ENCODE results near the gene LRRC59. TPM values are rescaled to one million over a fixed set of nuclear protein-coding genes. Genes with fewer than 3 reads are reported as not detected.

The LRRC59 gene
- polyA plus RNA-seq, 1 donor (not counting 4 experiments of a cell fraction or from before 2014, with no cell fraction given): 152 TPM

GRCh38 chr17:50440838-50441829 is 43.8 kb upstream of the LRRC59 start:
- no peaks in the 10 kb centered on the region for H3K79me2 ChIP-seq (ENCODE audit: control insufficient read depth, insufficient read depth, low read length)
- no peaks in the 10 kb centered on the region for H4K20me1 ChIP-seq (ENCODE audit: control insufficient read depth, extremely low read depth, insufficient read depth, low read length)
- no peaks in the 10 kb centered on the region for H3K9me3 ChIP-seq (ENCODE audit: control insufficient read depth, low read depth, low read length)
- dilution Hi-C loops (cut with MboI; ENCODE audit: extremely low pct_ligation_motif_present, low sequenced_read_pairs): no loop called here
- FAIRE-seq: no peak
- H3K27ac ChIP-seq (ENCODE audit: control insufficient read depth, insufficient read depth, low read length): no peak overlapping the region
- H3K9me1 ChIP-seq (ENCODE audit: control insufficient read depth, extremely low read depth, insufficient read depth, low read length): no peaks in the 10 kb centered on the region
- no peak for DNase-seq (ENCODE audit: low read depth, low spot score)
- no peak for TF ChIP-seq CTCF (optimal IDR thresholded peaks at IDR 0.05 in 1 of 3, IDR thresholded peaks at IDR 0.05 in 1 of 3, conservative IDR thresholded peaks at IDR 0.05 in 1 of 3; ENCODE audit: extremely low read depth in 1 of 3, insufficient read depth in 2 of 3, low read length in 3 of 3)
- TF ChIP-seq EZH2 (IDR thresholded peaks at IDR 0.05; ENCODE audit: low read length): no peak
- peaks cover 0 to 2% of the 10 kb centered on the region in 2 experiments for H3K36me3 ChIP-seq (ENCODE audit: control insufficient read depth in 2 of 2, extremely low read depth in 1 of 2, insufficient read depth in 2 of 2, low read length in 2 of 2)
- H3K27me3 ChIP-seq (ENCODE audit: control insufficient read depth, extremely low read depth, insufficient read depth, low read length): no peaks in the 10 kb centered on the region
- no peak overlapping the region for H3K9ac ChIP-seq (ENCODE audit: control insufficient read depth, extremely low read depth, insufficient read depth, low read length)
- peaks cover 18% of the 10 kb centered on the region for H3K4me1 ChIP-seq (ENCODE audit: control insufficient read depth, extremely low read depth, insufficient read depth, low read length)
- H3K4me3 ChIP-seq (ENCODE audit: control insufficient read depth in 2 of 3, extremely low read depth in 1 of 3, insufficient read depth in 2 of 3, low read depth in 1 of 3, low read length in 3 of 3): no peak overlapping the region
- H3K4me2 ChIP-seq (ENCODE audit: control insufficient read depth, extremely low read depth, insufficient read depth, low read depth, low read length): no peak overlapping the region
- H2AFZ ChIP-seq (ENCODE audit: control insufficient read depth, low read length): no peak overlapping the region

- FAIRE-seq (no peak), DNase-seq (ENCODE audit: low read depth, low spot score) (no peak)
- Histone ChIP-seq H4K20me1 (ENCODE audit: control insufficient read depth, extremely low read depth, insufficient read depth, low read length) (no peaks in the 10 kb centered on the region), H3K27ac (ENCODE audit: control insufficient read depth, insufficient read depth, low read length) (no peak overlapping the region), H2AFZ (ENCODE audit: control insufficient read depth, low read length) (no peak overlapping the region), H3K9me3 (ENCODE audit: control insufficient read depth, low read depth, low read length) (no peaks in the 10 kb centered on the region), H3K4me1 (ENCODE audit: control insufficient read depth, extremely low read depth, insufficient read depth, low read length) (peaks cover 18% of the 10 kb centered on the region), H3K79me2 (ENCODE audit: control insufficient read depth, insufficient read depth, low read length) (no peaks in the 10 kb centered on the region), H3K9me1 (ENCODE audit: control insufficient read depth, extremely low read depth, insufficient read depth, low read length) (no peaks in the 10 kb centered on the region), H3K4me3 (ENCODE audit: control insufficient read depth in 2 of 3, extremely low read depth in 1 of 3, insufficient read depth in 2 of 3, low read depth in 1 of 3, low read length in 3 of 3) (no peak overlapping the region), H3K36me3 (ENCODE audit: control insufficient read depth in 2 of 2, extremely low read depth in 1 of 2, insufficient read depth in 2 of 2, low read length in 2 of 2) (peaks cover 0 to 3% of the 10 kb centered on the region in 2 experiments), H3K27me3 (ENCODE audit: control insufficient read depth, extremely low read depth, insufficient read depth, low read length) (no peaks in the 10 kb centered on the region), H3K9ac (ENCODE audit: control insufficient read depth, extremely low read depth, insufficient read depth, low read length) (no peak overlapping the region), H3K4me2 (ENCODE audit: control insufficient read depth, extremely low read depth, insufficient read depth, low read depth, low read length) (no peak overlapping the region)
- TF ChIP-seq CTCF (optimal IDR thresholded peaks at IDR 0.05 in 1 of 3, IDR thresholded peaks at IDR 0.05 in 1 of 3, conservative IDR thresholded peaks at IDR 0.05 in 1 of 3; ENCODE audit: extremely low read depth in 1 of 3, insufficient read depth in 2 of 3, low read length in 3 of 3) (no peak), EZH2 (IDR thresholded peaks at IDR 0.05; ENCODE audit: low read length) (no peak)
- dilution Hi-C loops (cut with MboI; ENCODE audit: extremely low pct_ligation_motif_present, low sequenced_read_pairs): no loop called here
Measured at GRCh38 chr17:50440172-50440837, 43.0 kb upstream of the LRRC59 start.
